HG03432 (cell line): ENCODE results near the gene KLHL20.
"Not testable (repeated sequence)": the region's sequence is repeated elsewhere in the genome, so short reads cannot be mapped to it uniquely, and the experiment has no call there.

ENCODE experiments used
- ATAC-seq: cut with Tn5 transposase; IDR thresholded peaks from one replicate; pipeline ENCODE4 v1.9.1; 2021; ENCODE audit warnings: mild to moderate bottlenecking, moderate library complexity; ENCODE audit not compliant: unreplicated experiment

The KLHL20 gene

GRCh38 chr1:173714759-173715537, at the start of gene KLHL20:
Gene KLHL20, plus strand, starts transcription at chr1:173714981. Its CDS starts 1,063 bp downstream, at chr1:173716044.
- peak; percentile 96 for ATAC-seq

GRCh38 chr1:173666646-173667045, 48.1 kb upstream of the KLHL20 start:
- ATAC-seq: no peak

- peak; percentile 36 for ATAC-seq
These were observed 45.3 kb upstream of the KLHL20 start, which contains the start of gene ANKRD45 for GRCh38 chr1:173669491-173669941. Gene ANKRD45, minus strand, starts transcription at chr1:173669851. Its CDS starts 10,433 bp downstream, at chr1:173659418.

GRCh38 chr1:173674496-173674895, 40.3 kb upstream of the KLHL20 start:
- not testable (repeated sequence) for ATAC-seq

GRCh38 chr1:173680152-173680551, 34.6 kb upstream of the KLHL20 start:
- ATAC-seq: not testable (repeated sequence)

- no peak for ATAC-seq
These were observed 32.6 kb upstream of the KLHL20 start for GRCh38 chr1:173682184-173682583.

- not testable (repeated sequence) for ATAC-seq
These were observed 30.9 kb upstream of the KLHL20 start for GRCh38 chr1:173683838-173684237.

GRCh38 chr1:173685121-173685520, 29.7 kb upstream of the KLHL20 start:
- ATAC-seq: not testable (repeated sequence)

- ATAC-seq: no peak
These were observed 26.5 kb upstream of the KLHL20 start for GRCh38 chr1:173688300-173688699.

- no peak for ATAC-seq
These were observed 21.5 kb upstream of the KLHL20 start for GRCh38 chr1:173693238-173693637.

- ATAC-seq: not testable (repeated sequence)
These were observed 13.5 kb upstream of the KLHL20 start for GRCh38 chr1:173701299-173701698.

GRCh38 chr1:173702736-173703135, 12.0 kb upstream of the KLHL20 start:
- no peak for ATAC-seq

GRCh38 chr1:173705117-173705516, 9.7 kb upstream of the KLHL20 start:
- ATAC-seq: no peak

GRCh38 chr1:173708787-173709186, 6.0 kb upstream of the KLHL20 start:
- ATAC-seq: no peak

- ATAC-seq: no peak
These were observed 381 bp upstream of the KLHL20 start for GRCh38 chr1:173714441-173714758.

- ATAC-seq: no peak
These were observed 710 bp downstream of the KLHL20 start for GRCh38 chr1:173715538-173715844.

- no peak for ATAC-seq
These were observed 2.5 kb downstream of the KLHL20 start for GRCh38 chr1:173717238-173717637.

- not testable (repeated sequence) for ATAC-seq
These were observed 16.6 kb downstream of the KLHL20 start for GRCh38 chr1:173731331-173731730.

GRCh38 chr1:173733912-173734311, 19.1 kb downstream of the KLHL20 start:
- no peak for ATAC-seq

GRCh38 chr1:173736104-173736503, 21.3 kb downstream of the KLHL20 start:
- ATAC-seq: not testable (repeated sequence)

GRCh38 chr1:173742203-173742886, 27.6 kb downstream of the KLHL20 start:
- ATAC-seq: no peak

- ATAC-seq: no peak
These were observed 29.9 kb downstream of the KLHL20 start for GRCh38 chr1:173744651-173745050.
